Ascending aorta (tissue), 2 donors: Measurements from ENCODE around the gene SUCLG2. TPM values are rescaled to one million over a fixed set of nuclear protein-coding genes. Genes with fewer than 3 reads are reported as not detected.

Source experiments
- DNase-seq, 2 donors: peaks; one replicate each; pipeline ENCODE4 v3.0.0-alpha.2; 2019; ENCODE audit warnings: low spot score in 2 of 2
- H3K27ac ChIP-seq, 2 donors: fragments of 200-600 bp; sonication (generic); one replicate each; pipeline ENCODE4 v1.5.1; 2016 to 2017; ENCODE audit warnings: mild to moderate bottlenecking in 1 of 2
- H3K27me3 ChIP-seq: fragments of 200-600 bp; sonication (generic); one replicate; pipeline ENCODE4 v1.5.1; 2017
- H3K36me3 ChIP-seq, 2 donors: fragments of 200-600 bp; sonication (generic); one replicate each; pipeline ENCODE4 v1.5.1; 2016
- H3K4me1 ChIP-seq, 2 donors: fragments of 200-600 bp; sonication (generic); one replicate each; pipeline ENCODE4 v1.5.1; 2016 to 2017; ENCODE audit warnings: mild to moderate bottlenecking in 1 of 2
- H3K4me3 ChIP-seq, 2 donors: fragments of 200-600 bp; sonication (generic); one replicate each; pipeline ENCODE4 v1.5.1; 2016 to 2017; ENCODE audit warnings: mild to moderate bottlenecking in 1 of 2
- H3K9me3 ChIP-seq, 2 donors: fragments of 200-600 bp; sonication (generic); one replicate each; pipeline ENCODE4 v1.5.1; 2016
- CTCF ChIP-seq, 3 experiments: fragments of 200-600 bp in 2 of 3; fragments of 450-650 bp in 1 of 3; sonication (generic) in 2 of 3; IDR thresholded peaks; one replicate each; pipeline ENCODE4 v1.5.1; 2016 to 2019; ENCODE audit warnings: antibody characterized with exemption in 3 of 3, mild to moderate bottlenecking in 1 of 3, moderate library complexity in 1 of 3
- intact Hi-C: fragments of 100-400 bp; cut with DNase I; formaldehyde crosslinking; loops from one replicate; pipeline ENCODE4 v1.15.1; 2023
- total RNA-seq: library from RNA; depleted of rRNA; stranded (reverse); fragments of >200 nt; gene quantifications from one replicate; pipeline ENCODE4 v1.1.0, GENCODE V29; 2016

The SUCLG2 gene
- total RNA-seq, 1 donor from 2014 or later = 33.6 TPM

GRCh38 chr3:67561667-67562394 is 92.6 kb downstream of the SUCLG2 start:
- intact Hi-C loops = no loop called here
- Histone ChIP-seq H3K9me3 (no peaks in the 10 kb centered on the region), H3K36me3 (peaks cover 0 to 3% of the 10 kb centered on the region in 2 donors), H3K27ac (no peak overlapping the region), H3K27me3 (no peaks in the 10 kb centered on the region), H3K4me3 (no peak overlapping the region), H3K4me1 (no peaks in the 10 kb centered on the region)
- DNase-seq = no peak
- no peak for TF ChIP-seq CTCF (IDR thresholded peaks at IDR 0.05)

GRCh38 chr3:67561266-67561665 is 93.1 kb downstream of the SUCLG2 start:
- H3K27ac ChIP-seq = no peak overlapping the region
- H3K4me1 ChIP-seq = no peaks in the 10 kb centered on the region
- intact Hi-C loops = no loop called here
- DNase-seq = no peak
- no peaks in the 10 kb centered on the region for H3K9me3 ChIP-seq
- peaks cover 0 to 7% of the 10 kb centered on the region in 2 donors for H3K36me3 ChIP-seq
- H3K27me3 ChIP-seq = no peaks in the 10 kb centered on the region
- TF ChIP-seq CTCF (IDR thresholded peaks at IDR 0.05) = no peak
- H3K4me3 ChIP-seq = no peak overlapping the region

GRCh38 chr3:67559029-67559605 is 95.3 kb downstream of the SUCLG2 start:
- Histone ChIP-seq H3K36me3 (peaks cover 0 to 7% of the 10 kb centered on the region in 2 donors), H3K9me3 (no peaks in the 10 kb centered on the region), H3K4me1 (no peaks in the 10 kb centered on the region), H3K4me3 (no peak overlapping the region), H3K27ac (no peak overlapping the region), H3K27me3 (no peaks in the 10 kb centered on the region)
- no peak for DNase-seq
- intact Hi-C loops = no loop called here
- TF ChIP-seq CTCF (IDR thresholded peaks at IDR 0.05) = no peak

GRCh38 chr3:67558426-67558825 is 96.0 kb downstream of the SUCLG2 start:
- H3K4me3 ChIP-seq = no peak overlapping the region
- H3K9me3 ChIP-seq = no peaks in the 10 kb centered on the region
- no peak overlapping the region for H3K27ac ChIP-seq
- intact Hi-C loops = no loop called here
- TF ChIP-seq CTCF (IDR thresholded peaks at IDR 0.05) = no peak
- DNase-seq = no peak
- H3K27me3 ChIP-seq = no peaks in the 10 kb centered on the region
- peaks cover 0 to 7% of the 10 kb centered on the region in 2 donors for H3K36me3 ChIP-seq
- no peaks in the 10 kb centered on the region for H3K4me1 ChIP-seq

GRCh38 chr3:67557848-67558355 is 96.5 kb downstream of the SUCLG2 start:
- intact Hi-C loops = no loop called here
- no peak for TF ChIP-seq CTCF (IDR thresholded peaks at IDR 0.05)
- no peak for DNase-seq
- H3K27me3 ChIP-seq = no peaks in the 10 kb centered on the region
- no peaks in the 10 kb centered on the region for H3K4me1 ChIP-seq
- no peaks in the 10 kb centered on the region for H3K9me3 ChIP-seq
- peaks cover 0 to 7% of the 10 kb centered on the region in 2 donors for H3K36me3 ChIP-seq
- H3K4me3 ChIP-seq = no peak overlapping the region
- H3K27ac ChIP-seq = no peak overlapping the region
